GM21825 (cell line): ENCODE results near the gene PPP1R7.

Experiments used
- ATAC-seq: cut with Tn5 transposase; IDR thresholded peaks from one replicate; pipeline ENCODE4 v1.9.1; 2021; ENCODE audit warnings: mild to moderate bottlenecking, moderate library complexity; ENCODE audit not compliant: unreplicated experiment

PPP1R7 gene

DNA sequence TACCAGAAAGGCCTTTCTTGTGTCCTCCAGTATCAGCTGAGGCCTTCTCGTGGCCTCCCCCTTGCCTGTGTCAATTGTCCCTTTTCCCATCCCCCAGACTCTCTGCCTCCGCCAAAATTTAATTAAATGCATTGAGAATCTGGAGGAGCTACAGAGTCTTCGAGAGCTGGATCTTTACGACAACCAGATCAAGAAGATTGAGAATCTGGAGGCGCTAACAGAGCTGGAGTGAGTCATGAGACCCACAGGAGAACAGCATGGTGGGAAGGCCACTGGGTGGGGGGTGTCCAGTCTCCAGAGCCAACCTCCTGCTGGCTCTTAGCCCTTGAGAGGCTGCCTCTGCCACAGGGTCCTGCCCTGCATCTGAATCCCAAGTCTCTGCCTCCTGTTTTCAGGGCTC, 8.8 kb downstream of the PPP1R7 start:
- no peak for ATAC-seq

DNA sequence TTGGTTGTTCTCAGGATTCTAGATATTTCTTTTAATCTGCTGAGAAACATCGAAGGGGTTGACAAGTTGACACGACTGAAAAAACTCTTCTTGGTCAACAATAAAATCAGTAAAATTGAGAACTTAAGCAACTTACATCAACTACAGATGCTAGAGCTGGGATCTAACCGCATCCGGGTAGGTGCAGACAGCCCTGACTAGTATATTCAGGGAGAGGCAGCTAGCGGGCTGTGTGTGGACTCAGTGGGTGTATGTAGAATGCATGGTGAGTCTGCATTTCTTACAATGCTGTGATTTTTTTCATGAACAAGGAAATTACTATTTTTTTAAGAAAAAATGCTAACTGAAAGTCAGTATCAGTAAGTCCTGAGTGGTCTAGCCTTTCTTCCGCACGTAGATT, 10.1 kb downstream of the PPP1R7 start:
- no peak for ATAC-seq

DNA sequence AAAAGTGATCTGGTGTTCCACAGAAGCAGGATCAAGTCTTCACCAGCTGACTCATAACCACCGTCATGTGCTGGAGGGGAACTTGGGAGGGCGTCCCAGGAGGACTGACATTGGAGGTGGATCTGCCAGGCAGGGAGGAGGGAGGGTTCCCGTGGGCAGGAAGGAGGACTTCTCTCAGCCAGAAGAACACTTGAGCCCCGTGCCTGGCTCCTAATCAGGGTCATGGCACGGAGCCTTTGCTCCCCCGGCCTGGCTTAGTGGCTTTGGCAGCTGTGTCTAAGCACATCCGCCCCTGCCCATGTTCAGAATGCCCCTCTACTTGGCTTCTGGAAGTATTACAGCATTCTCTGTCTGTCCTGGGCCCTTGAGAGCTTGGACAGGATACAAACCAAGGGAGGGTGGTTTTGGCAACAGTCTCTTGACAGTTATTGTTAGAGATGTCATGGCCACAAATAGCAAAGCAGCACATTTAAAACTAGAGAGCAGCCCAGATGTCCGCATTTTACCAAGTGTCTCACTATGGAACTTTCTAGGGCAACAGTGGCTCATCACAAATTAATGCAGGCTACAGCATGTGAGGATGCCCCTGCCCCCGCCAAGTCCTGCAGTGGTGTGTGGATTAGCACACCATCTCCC, 11.5 kb downstream of the PPP1R7 start:
- ATAC-seq, result no peak

DNA sequence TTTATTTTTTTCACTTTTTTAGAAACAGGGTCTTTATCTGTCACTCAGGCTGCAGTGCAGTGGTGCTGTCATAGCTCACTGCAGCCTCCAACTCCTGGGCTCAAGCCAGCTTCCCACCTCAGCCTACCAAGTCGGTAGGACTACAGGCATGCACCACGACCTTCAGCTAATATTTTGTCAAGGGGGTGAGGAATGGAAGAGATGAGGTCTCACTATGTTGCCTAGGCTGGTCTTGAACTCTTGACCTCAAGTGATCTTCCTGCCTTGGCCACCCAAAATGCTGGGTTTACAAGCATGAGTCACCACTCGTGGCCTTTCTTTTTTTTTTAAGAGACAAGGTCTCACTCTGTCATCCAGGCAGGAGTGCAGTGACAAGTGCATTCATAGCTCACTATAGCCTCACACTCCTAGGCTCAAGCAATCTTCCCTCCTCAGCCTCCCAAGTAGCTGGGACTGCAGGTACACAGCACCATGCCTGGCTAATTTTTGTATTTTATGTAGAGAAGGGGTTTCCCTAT, 13.4 kb downstream of the PPP1R7 start:
- no peak for ATAC-seq

DNA sequence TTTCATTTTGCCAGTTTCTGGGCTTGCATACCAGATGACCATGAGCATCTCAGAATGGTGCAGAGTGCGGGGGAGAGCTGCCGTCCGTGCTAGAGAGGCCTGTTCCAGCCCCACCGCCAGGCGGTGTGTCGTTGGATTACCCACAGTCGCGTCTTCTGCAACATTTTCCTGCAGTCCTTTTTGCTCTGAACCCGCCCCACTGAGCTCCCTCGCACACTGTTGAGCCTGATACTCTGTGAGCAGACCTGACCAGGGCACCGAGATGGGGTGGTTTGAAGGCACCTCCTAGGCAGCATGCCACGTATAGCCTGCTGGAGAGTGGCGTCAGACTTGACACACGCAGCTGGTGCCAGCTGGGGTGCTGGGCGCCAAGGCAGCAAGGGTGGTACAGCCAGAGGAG, 18.1 kb downstream of the PPP1R7 start:
- no peak for ATAC-seq

DNA sequence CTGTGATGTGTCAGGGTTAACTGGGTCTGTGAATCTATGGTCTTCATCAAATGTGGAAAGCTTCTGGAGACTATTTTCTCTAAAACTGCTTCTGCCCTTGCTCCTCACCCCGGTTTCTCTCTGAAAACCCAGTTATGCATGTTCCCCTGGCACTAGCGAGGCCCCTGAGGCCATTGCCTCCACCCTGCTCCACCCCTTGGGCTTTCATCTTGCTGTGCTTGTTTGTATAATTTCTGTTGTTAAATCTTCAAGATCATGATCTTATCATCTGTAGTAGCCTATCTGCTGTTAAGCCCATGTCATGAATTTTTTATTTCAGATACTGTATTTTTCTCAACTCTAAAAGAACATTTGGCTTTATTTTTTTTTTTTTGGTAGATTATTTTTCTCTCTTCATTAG, 23.3 kb downstream of the PPP1R7 start:
- no peak for ATAC-seq

DNA sequence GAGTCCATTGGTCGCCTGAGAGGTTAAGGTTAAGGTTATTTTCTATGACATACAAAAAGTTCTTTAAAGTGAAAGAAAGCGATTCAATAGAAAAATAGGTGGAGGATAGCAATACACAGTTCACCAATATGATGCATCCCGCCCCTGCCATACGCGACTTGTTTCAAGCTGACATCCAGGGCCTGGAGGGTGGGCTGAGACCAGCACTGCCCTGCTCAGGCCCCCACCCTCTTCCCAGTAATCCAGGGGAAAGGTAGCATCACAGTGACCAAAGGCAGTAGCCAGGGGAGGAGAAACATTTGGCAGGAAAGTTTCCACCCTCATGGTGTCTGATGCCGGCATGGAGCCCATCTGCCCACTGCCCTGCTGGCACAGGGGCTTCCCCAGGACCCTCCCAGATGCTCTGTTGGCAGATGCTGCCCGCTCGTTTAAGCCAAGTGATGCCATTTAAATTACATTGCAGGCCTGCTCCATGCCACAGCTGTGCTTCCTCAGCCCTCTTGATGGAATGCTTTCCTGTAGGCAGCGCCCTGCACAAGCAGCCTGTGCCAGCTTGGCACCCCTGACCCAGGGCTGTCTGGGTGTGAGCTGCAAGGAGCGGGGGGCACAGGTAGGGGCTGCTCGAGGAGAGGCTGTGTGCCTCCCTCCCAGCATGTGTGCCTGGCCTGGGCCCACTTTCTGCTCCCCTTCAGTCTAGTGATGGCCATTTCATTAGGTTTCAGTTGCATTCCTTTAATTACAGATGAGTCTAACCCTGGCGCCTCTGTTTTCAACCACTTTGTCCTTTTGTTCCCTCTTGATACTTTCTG, 27.5 kb downstream of the PPP1R7 start:
- ATAC-seq, result no peak

DNA sequence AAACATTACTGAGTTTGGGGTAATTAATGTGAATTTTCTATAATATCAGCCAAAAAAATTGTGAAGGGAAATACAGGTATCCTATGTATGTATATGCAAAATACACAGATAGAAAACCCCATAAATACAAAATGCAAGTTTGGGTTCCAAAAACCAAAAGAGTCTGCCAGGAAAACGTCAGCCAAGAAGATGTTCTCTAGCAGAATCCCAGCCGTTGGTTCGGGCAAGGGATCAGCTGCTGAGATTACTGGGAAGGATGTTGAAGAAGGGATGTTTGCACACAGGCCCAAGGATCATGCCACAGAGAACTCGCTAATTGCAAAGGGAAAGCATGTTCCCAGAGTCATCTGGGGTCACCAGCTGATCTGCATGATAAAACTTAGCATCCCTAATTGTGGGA, 28.7 kb downstream of the PPP1R7 start:
- ATAC-seq, result no peak

DNA sequence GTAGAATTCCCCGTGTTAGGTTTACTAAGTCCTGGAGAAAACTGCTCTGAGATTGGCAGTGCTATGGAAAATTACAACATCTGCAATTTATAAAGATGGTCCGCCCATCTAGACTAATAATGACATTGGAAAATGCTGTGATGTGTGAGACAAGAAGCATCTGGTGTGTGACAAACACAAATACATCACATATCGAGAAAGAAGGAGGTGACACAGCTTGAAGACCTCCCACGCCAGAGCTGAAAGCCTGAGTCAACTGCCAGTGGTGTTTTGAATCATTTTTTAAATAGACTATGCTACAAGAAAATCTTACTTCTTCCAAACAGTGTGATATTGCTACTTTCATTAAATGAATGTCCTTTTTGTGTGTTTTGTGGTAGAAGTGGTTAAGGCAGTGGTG, 29.6 kb downstream of the PPP1R7 start:
- no peak for ATAC-seq

DNA sequence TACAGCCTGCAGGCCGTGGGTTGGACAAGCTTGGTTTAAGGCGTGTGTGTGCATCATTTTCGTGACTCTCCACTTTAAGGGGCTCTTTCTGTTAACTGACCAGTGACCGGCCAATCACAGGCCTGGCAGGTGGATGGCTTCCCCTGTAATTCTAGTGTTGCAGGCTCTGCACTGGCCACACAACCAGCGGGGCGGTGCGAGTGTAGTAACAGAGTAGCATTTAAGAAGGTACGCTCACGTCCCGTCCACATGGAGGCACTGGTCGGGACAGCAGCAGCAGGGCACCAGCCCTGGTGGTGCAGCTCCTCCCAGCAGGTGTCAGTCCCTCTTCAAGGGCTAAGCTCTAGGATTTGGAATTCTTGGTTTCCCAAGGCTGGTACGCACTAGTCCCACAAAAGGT, 30.2 kb downstream of the PPP1R7 start:
- no peak for ATAC-seq

DNA sequence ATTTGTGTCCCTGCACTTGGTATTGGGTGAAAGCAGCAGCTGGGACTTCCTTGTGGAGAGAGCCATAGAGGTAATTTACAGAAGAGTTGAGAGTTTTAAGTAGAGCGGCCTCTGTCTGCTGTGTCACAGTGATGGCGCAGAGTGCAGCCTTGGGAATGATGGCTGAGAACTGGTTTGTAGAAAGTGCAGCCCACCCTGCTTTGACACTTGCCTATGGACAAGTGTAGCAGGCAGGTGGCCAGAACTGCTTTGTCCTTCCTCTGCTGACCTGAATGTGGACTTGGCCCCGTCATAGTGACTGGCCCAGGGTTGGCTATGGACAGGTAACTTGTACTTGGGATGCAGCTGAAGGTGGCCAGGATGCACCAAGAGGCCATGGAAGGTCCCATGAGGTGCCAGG, 31.9 kb downstream of the PPP1R7 start:
- no peak for ATAC-seq

DNA sequence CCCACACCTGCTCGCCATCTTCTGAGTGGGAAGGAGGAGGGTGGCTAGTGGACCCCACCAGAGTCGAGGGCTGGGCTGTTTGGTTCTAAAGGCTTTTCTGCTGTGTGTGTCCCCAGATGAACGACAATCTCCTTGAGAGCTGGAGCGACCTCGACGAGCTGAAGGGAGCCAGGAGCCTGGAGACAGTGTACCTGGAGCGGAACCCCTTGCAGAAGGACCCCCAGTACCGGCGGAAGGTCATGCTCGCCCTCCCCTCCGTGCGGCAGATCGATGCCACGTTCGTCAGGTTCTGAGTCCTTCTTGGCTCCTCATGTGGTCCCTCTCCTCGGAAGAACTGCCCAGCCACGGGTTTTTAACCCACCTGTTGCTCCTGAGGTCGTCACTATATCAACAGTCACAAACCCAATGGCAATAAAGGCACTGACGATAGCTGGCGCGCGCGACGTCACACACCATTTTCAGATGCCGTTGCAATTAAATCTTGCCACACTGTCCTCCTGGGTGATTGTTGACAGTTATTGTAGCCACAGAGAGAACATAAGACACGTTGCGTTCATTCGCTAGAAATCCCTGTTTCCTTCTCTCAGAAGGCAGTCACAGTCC, 32.4 kb downstream of the PPP1R7 start:
- ATAC-seq, result no peak

DNA sequence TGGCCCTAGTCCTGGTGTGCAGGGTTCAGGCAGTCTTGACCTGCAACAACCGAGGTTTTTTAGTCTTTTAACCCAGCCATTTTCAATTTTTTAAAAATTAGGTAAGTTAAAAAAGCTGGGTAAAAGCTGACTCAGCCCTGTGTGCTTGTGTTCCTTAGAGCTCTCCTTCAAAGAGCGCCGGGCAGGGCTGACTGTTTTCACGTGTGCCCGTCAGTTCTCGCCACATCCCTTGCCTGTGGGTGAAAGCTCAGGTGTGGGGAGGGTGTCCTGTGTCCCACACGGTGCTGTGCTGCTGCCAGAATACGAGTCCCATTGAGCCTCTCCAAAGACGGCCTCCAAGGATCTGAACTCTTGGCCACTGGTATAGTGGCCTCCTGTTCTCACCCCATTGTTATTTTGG, 33.0 kb downstream of the PPP1R7 start:
- no peak for ATAC-seq

DNA sequence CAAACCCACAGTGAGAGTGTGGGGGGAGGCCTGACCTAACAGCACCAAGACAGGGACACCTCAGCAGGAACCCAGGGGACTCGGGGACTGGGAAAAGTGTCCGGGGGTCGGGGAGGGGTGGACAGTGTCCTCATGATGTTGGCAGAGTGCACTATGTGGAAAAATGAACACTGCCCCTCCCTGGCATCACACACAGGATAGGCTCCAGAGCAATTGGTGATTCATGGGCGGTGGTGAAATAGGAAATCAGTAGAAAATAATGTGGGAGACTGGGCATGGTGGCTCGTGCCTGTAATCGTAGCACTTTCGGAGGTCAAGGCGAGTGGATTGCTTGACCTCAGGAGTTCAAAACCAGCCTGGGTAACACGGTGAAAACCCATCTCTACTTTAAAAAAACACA, 34.6 kb downstream of the PPP1R7 start:
- ATAC-seq, result no peak

DNA sequence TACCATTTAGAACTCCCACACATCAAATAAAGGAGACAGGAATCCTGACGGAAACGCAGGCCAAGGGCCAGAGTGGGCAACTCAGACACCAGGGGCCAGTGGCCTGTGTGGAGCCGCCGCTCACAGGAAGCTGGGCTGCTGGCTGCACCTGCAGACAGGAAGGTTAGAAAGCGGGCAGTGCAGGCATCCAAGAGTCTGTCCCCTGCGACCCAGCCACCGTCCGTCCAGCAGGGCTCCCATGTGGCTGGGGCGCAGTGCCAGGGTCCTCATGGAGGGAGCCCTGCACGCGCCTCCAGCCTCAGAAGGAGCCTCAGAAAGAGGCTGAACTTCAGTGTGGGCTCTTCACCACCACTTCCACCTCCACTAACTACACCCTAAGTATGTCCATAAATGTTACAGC, 35.7 kb downstream of the PPP1R7 start:
- ATAC-seq, result no peak

DNA sequence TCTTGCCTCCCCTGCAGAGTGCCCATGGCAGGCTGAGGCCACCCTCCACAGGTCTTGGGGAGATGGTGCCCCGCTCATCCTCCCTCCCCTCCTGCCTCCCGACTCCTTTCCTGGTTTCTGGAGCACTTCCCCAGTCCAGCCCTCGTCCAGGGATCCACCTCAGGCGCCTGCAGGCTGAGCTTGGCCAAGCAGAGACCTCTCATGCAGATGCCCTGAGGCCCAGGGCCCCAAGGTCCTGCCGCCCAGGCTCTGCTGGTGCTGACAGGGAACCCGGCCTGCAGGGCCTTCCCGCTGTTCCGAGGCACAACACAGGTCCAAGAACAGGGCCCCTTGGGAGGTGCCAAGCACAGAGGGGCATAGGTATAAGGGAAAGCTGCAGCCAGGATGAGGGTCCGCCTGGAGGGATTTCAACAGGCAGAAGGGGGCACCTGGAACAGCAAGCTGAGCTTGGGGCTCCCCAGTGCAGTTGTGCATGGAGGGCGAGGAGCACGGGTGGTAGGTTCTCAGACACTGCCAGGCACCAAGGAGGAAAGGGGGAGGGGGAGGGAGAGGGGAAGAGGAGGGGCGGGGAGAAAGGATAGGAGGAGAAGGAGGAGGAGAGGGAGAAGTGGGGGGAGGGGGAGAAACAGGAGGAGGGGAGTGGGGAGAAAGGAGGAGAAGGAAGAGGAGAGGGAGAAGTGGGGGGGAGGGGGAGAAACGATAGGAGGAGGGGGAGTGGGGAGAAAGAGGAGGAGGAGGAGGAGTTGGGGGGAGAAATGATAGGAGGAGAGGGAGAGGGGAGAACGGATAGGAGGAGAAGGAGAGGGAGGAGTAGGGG, 37.0 kb downstream of the PPP1R7 start:
- ATAC-seq, result no peak

DNA sequence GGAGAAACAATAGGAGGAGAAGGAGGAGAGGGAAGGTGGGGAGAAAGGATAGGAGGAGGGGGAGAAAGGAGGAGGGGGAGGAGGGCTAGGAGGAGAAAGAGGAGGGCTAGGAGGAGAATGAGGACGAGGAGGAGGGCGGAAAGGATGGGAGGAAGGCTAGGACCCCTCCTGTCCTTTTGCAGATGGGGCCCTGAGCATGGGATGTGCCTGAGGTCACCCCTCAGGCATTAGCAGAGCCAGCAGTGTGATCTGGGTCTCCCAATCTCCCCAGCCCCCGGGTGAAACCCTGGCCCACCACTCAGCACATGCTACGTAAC, 37.6 kb downstream of the PPP1R7 start:
- no peak for ATAC-seq

DNA sequence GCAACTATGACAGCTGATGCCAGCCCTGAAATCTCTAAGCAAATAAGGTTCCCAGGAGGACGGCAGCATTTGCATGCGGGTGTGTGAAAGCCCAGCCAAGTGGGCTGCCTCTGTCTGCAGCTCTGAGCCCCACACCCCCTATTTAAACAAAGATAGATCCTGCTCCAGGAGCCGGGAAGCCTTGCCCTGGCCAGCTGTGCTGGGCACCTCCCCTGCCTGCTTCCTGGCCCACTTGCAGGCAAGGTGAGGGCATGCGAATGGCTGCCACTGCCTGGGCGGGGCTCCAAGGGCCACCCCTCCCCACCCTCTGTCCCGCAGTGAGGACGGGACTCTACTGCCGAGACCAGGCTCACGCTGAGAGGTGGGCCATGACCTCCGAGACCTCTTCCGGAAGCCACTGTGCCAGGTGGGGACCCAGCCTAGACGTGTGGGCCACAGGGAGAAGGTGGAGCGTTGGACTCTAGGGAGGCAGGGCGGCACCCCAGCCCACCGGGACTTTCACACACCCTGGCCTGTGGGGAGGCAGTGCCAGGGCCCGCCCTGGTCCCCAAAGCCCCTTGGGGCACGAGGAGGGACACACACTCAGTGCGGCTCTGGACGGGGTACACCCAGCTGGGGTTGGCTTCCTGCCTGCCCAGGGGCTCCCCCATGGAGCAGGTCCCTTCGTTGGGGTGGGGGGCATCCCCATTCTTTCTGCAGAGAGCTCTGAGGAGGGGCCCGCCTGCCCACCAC, 38.3 kb downstream of the PPP1R7 start, which contains the start of gene ANO7:
Gene ANO7, plus strand, starts transcription at position 317 of the 732 bp plus-strand sequence. CDS start 1,387 bp downstream, outside the sequence.
- no peak for ATAC-seq

DNA sequence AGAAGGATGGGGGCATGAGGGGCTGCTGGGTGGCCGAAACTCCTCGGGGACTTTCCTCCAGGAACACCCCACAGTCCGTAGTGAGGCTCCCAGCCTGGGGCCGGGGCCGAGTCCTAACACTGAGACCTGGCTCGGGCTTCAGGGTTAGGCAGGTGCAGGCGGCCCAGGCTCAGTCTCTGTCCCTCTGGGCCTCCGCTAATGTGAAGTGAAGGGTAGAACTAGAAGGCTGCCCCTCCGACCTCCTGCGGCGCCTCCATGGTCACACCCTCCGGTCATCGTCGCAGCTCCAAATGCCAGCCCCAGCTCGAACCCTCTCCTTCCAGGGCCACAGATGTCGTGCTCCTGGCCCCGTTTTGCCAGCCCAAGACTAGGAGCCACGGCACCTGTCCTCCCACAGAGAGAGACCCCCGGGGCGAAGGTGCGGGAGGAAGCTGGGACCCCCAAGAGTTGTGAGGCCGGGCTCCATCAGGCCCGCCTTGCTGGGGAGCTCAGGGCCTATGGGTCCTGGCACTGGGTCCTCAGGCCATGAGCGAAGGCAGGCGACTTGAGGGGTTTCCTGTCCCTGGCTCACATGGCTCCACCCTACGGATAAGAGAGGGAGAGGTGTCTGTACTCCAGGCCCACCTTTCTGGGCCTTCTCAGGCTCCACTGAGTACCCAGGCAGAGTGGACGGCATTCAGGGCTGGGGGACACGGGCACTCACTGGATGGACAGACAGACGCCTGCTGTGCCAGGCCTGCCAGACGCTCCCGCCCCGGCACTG, 39.0 kb downstream of the PPP1R7 start:
- no peak for ATAC-seq

DNA sequence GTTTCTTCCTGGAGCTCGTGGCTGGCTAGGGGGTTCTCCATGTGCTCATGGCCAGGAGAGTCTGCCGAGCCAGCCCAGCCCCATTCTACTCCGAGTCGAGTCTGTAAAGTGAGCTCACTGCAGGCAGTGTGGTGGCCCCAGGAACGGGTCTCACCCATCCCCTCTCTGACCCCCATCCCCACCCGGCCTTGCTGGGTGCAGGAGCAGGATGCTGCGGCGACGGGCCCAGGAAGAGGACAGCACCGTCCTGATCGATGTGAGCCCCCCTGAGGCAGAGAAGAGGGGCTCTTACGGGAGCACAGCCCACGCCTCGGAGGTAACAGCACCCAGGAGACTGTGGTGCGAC, 39.6 kb downstream of the PPP1R7 start:
- no peak for ATAC-seq
